HFFc6 (cell line): ENCODE measurements around the gene CNDP2. TPM values are rescaled to one million over a fixed set of nuclear protein-coding genes. Genes with fewer than 3 reads are reported as not detected.

Experiments used
- DNase-seq: peaks from one replicate; pipeline ENCODE4 v3.0.0-alpha.2; 2018
- H3K27ac Mint-ChIP-seq: 2 replicates; pipeline ENCODE4 v1.8.0; 2020; ENCODE audit warnings: mild to moderate bottlenecking, mixed read lengths
- H3K27me3 Mint-ChIP-seq: 2 replicates; pipeline ENCODE4 v1.8.0; 2021; ENCODE audit warnings: mild to moderate bottlenecking, moderate library complexity, mixed read lengths; ENCODE audit not compliant: insufficient read depth
- H3K36me3 Mint-ChIP-seq: 2 replicates; pipeline ENCODE4 v1.8.0; 2021; ENCODE audit warnings: low read depth, mixed read lengths
- H3K4me1 Mint-ChIP-seq: 2 replicates; pipeline ENCODE4 v1.8.0; 2020; ENCODE audit warnings: low read depth, mixed read lengths
- H3K4me3 Mint-ChIP-seq: 2 replicates; pipeline ENCODE4 v1.8.0; 2020; ENCODE audit warnings: mild to moderate bottlenecking, moderate library complexity, mixed read lengths
- H3K9me3 Mint-ChIP-seq: 2 replicates; pipeline ENCODE4 v1.8.0; 2020; ENCODE audit warnings: mild to moderate bottlenecking, mixed read lengths
- total RNA-seq, 6 experiments: library from RNA; stranded (reverse); fragmentation: NEBNext Ultra II Directional; extraction: Animal tissue kit (Norgen Biotek cat#: 25700); gene quantifications; 2 replicates in 1 of 6; 3 replicates in 5 of 6; pipeline ENCODE4 v1.2.3, GENCODE V29; 2021
- TF ChIP-seq, protein P1 (sequence below): fragments of 200-600 bp; sonication (generic); IDR thresholded peaks from 2 replicates; pipeline ENCODE4 v1.5.0; 2021; ENCODE audit warnings: antibody characterized with exemption, mild to moderate bottlenecking

CNDP2 gene
- total RNA-seq, 6 experiments from 2014 or later = 79.7 to 95.4 (median 85.3) TPM

DNA sequence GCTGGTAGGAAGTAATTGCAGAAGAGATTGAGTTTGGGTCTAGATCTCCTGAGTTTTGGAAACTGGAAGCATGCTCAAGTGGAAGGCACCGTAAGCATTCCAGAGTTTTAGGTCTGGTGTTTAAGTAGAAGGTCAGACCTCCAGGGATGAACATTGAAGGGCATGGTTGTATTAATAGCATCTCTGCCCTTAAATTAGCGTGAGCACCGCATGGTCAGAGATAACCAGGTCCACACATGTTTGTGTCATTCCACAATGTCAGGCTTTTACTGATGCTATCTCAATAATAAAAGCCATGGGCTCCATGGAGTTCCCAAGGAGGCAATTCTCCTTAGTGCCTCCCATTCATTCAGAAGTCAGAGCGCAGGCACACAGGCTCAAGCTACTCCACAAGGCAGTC is 73.2 kb downstream of the CNDP2 start:
- Mint-ChIP-seq H3K36me3 (peaks cover 6% of the 10 kb centered on the region), H3K27me3 (peaks cover 23% of the 10 kb centered on the region), H3K4me1 (peaks cover 2% of the 10 kb centered on the region; the same call in 1 of the 2 replicates), H3K27ac (no peak overlapping the region), H3K4me3 (no peak overlapping the region), H3K9me3 (peaks cover 15% of the 10 kb centered on the region)
- TF ChIP-seq, protein P1, sequence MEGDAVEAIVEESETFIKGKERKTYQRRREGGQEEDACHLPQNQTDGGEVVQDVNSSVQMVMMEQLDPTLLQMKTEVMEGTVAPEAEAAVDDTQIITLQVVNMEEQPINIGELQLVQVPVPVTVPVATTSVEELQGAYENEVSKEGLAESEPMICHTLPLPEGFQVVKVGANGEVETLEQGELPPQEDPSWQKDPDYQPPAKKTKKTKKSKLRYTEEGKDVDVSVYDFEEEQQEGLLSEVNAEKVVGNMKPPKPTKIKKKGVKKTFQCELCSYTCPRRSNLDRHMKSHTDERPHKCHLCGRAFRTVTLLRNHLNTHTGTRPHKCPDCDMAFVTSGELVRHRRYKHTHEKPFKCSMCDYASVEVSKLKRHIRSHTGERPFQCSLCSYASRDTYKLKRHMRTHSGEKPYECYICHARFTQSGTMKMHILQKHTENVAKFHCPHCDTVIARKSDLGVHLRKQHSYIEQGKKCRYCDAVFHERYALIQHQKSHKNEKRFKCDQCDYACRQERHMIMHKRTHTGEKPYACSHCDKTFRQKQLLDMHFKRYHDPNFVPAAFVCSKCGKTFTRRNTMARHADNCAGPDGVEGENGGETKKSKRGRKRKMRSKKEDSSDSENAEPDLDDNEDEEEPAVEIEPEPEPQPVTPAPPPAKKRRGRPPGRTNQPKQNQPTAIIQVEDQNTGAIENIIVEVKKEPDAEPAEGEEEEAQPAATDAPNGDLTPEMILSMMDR = no peak
- DNase-seq = no peak

DNA sequence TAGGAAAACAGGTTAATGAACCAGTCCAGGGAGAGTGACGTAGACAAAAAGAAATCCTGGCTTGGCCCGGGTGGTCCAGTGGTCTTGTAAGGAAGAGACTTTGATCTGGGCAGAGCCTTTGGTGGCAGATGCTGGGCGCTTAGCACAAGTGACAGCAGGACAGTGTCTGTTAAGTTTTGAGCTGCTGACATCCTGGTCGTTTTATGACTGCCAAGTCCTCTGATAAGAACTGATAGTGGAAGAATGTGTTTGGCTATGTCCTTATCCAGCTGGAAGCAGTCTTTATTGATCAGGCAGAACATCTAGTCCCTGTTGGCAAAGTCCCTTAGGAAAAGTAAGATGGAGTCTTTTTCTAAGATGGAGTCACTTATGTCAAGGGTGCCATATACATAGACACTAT is 74.1 kb downstream of the CNDP2 start:
- H3K36me3 Mint-ChIP-seq = peaks cover 6% of the 10 kb centered on the region
- DNase-seq = no peak
- TF ChIP-seq, protein P1 = no peak
- H3K27ac Mint-ChIP-seq = no peak overlapping the region
- H3K27me3 Mint-ChIP-seq = peaks cover 24% of the 10 kb centered on the region
- peaks cover 5% of the 10 kb centered on the region; the same call in 1 of the 2 replicates for H3K4me1 Mint-ChIP-seq
- H3K4me3 Mint-ChIP-seq = no peak overlapping the region
- H3K9me3 Mint-ChIP-seq = peaks cover 15% of the 10 kb centered on the region

DNA sequence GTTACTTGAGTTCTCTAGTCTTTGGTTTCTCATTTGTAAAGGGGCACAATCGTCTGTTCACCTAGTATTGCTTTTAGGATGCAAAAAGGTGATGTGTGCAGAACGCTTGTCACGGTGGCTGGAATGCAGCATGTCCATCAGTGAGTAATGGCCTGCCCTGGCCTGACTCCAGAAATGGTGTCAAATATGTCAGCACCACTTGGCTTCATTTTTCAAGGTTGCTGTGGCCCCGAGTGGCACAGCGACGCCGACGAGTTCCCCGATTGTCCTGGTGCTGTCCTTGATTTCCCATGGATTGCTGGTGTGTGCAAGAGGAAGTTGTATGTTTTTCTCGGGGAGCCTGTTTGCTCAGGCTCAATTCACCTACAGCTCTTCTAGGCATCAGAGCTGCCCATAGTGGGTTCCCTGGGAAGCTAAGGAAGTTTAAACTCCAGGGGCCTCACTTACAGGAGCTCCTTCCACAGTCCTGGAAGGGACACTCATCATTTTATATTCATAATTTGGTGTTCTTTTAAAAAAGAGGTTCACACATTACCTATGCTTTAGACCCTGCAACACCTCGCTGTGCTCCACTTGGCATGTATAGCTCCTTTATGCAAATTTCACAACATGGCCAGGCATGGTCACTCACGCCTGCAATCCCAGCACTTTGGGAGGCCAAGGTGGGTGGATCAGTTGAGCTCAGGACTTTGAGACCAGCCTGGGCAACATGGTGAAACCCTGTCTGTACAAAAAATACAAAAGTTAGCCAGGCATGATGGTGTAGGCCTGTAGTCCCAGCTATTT is 75.9 kb downstream of the CNDP2 start:
- Mint-ChIP-seq H3K9me3 (peaks cover under 1% of the 10 kb centered on the region; the same call in 1 of the 2 replicates), H3K27me3 (peaks cover 16% of the 10 kb centered on the region), H3K27ac (no peak overlapping the region), H3K4me3 (no peak overlapping the region), H3K36me3 (no peaks in the 10 kb centered on the region), H3K4me1 (peaks cover 5% of the 10 kb centered on the region; the same call in 1 of the 2 replicates)
- TF ChIP-seq, protein P1 = no peak
- no peak for DNase-seq

DNA sequence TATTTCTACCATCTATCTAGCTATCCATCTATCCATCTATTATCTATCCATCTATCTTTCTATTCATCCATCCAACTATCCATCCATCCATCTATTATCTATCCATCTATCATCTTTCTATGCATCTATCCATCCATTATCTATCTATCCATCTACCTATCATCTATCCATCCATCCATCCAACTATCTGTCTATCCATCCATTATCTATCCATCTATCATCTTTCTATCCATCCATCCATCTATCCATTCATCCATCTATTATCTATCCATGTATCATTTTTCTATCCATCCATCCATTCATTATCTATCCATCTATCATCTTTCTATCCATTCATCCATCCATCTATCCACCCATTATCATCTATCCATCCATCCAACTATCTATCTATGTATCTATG is 76.9 kb downstream of the CNDP2 start:
- Mint-ChIP-seq H3K4me3 (no peak overlapping the region), H3K27me3 (peaks cover 22% of the 10 kb centered on the region), H3K36me3 (no peaks in the 10 kb centered on the region), H3K9me3 (no peaks in the 10 kb centered on the region), H3K4me1 (peaks cover 5% of the 10 kb centered on the region; the same call in 1 of the 2 replicates), H3K27ac (no peak overlapping the region)
- DNase-seq = no peak
- TF ChIP-seq, protein P1 = no peak

Other genes starting within 250 kb of the CNDP2 start
- gene CYB5A, start 204.4 kb upstream of the CNDP2 start, total RNA-seq = 10 to 100 TPM; 60.4 to 83.3 (median 69.1) TPM
- gene C18orf63, start 180.5 kb upstream of the CNDP2 start, total RNA-seq = not detected
- not detected for gene DIPK1C, start 39.1 kb upstream of the CNDP2 start, total RNA-seq
- not detected for gene CNDP1, start 38.1 kb downstream of the CNDP2 start, total RNA-seq
- 1 to 10 TPM; 7.9 to 9.7 (median 9.1) TPM for gene ZNF407, start 101.5 kb downstream of the CNDP2 start, total RNA-seq